GM18951 (cell line): ENCODE measurements around the gene TBCK.

Experiments used
- POLR2A ChIP-seq: IDR thresholded peaks from 4 replicates; pipeline ENCODE4 v1.6.1; 2011; ENCODE audit warnings: mild to moderate bottlenecking; ENCODE audit not compliant: insufficient read length, insufficient read depth; ENCODE audit errors: extremely low read depth
- in situ Hi-C: fragments of 300-500 bp; cut with MboI; formaldehyde crosslinking; loops from one replicate; pipeline ENCODE4 v1.12.0; 2022; ENCODE audit warnings: low sequenced_read_pairs, mixed read lengths, inconsistent platforms; ENCODE audit not compliant: unreplicated experiment

TBCK gene

DNA sequence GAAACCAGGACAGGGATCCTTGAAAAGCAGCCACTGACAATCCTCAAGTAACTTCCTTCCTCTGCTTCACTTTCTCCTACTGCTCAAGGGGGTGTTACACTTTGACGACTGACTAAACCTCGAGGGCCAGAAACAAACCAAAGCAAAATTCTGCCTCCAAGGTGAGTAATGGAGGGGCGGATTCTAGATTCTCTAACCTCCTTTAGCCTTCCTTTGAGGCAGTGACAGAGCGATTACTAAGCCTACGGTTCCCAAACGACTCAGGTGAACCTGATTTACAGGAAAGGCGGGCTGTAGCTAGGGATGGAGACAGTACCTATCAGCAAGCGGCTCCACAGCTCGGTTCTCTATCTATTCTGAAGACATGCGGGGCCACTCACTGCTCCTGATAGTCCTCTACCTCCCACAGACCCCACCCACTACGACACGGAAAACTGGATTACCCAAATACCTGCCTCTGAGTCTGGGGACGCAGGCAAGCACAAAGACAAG, 487 bp downstream of the TBCK start:
- no peak for TF ChIP-seq POLR2A
- in situ Hi-C loops: no loop called here

DNA sequence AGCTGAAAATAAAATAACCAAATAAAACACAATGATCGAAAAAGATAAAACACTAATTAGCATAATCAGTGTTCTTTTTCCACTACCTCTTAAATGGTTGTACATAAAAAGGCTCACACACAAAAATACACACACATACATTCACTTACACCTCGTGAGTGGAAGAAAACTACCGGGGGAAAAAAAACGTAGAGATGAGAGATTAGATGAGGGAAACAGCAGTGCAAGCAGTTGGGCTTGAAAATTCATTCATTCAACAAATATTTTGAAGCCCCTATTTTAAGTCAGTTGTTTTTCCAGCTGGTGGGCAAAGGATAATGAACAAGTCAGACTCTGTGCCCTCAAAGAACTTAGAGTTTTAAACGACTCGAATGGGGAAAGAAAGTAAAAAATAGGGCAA, 1.0 kb downstream of the TBCK start:
- in situ Hi-C loops: no loop called here
- no peak for TF ChIP-seq POLR2A

DNA sequence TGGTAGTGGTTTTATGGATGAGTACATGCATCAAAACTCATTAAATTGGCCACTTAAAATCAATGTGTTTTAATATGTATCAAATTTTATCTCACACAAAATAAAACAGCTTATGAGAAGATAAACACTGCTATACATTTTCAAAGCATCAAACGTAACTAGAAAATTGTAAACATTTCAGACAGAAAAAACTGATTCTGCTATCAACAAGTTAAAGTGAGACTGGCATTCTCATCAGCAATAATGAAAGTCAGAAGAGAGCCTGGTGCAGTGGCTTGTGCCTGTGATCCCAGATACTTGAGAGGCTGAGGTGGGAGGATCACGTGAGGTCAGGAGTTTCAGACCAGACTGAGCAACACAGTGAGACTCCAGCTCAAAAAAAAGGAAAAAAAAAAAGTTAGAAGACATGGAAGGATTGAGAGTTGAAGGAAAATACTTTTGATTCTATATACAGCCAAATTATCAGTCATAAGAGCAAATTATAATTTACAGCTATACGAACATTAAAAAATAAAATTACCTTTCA, 2.9 kb downstream of the TBCK start:
- in situ Hi-C loops: no loop called here
- no peak for TF ChIP-seq POLR2A

DNA sequence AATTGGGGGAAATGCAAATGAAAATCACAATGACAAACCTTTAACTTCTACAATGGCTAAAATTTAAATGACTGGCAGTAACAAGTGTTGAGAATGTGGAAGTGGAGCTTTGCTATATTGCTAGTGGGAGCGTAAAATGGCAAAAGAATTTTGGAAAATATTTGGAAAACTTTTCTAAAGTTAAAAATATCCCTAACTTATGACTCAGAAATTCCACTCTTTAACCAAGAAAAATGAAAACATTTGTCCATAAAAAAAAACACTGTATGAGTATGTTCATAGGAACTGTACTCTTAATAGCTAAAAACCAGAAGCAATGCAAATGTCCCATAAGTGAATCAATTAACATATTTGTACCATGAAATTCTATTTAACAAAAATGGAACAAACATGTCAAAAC, 3.6 kb downstream of the TBCK start:
- in situ Hi-C loops: no loop called here
- TF ChIP-seq POLR2A: no peak

DNA sequence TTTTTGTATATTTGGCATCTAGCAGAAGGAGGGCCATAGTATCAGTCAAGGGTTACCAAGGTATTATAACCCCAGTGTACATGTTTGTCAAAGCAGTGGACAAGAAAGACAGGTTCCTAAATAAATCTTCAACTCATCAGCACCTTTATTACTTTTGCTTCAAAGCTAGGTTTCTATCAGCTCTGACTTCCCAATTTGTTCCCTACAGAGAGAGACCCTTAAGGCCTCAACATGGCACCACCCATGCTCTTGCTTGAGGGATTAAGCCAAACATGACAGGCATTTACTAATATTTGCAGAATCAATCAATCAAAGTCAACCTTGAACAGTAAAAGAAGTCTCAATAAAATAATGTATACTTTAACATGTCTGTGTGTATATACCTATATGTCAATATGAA, 9.4 kb downstream of the TBCK start:
- TF ChIP-seq POLR2A: no peak
- in situ Hi-C loops: no loop called here

DNA sequence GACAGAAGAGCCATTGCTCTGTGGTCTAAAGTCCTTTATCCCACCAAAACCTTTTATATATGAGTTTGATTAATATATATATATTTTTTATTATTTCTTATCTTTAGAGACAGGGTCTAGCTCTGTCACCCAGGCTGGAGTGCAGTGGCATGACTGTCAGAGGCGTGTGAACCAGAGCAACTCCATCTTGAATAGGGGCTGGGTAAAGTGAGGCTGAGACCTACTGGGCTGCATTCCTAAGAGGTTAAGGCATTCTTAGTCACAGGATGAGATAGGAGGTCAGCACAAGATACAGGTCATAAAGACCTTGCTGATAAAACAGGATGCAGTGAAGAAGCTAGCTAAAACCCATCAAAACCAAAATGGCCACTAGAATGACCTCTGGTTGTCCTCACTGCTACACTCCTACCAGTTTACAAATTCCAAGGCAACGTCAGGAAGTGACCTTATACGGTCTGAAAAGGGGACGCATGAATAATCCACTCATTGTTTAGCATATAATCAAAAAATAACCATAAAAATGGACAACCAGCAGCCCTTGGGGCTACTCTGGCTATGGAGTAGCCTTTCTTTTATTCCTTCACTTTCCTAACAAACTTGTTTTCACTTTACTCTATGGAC, 10.5 kb downstream of the TBCK start:
- no peak for TF ChIP-seq POLR2A
- in situ Hi-C loops: no loop called here

DNA sequence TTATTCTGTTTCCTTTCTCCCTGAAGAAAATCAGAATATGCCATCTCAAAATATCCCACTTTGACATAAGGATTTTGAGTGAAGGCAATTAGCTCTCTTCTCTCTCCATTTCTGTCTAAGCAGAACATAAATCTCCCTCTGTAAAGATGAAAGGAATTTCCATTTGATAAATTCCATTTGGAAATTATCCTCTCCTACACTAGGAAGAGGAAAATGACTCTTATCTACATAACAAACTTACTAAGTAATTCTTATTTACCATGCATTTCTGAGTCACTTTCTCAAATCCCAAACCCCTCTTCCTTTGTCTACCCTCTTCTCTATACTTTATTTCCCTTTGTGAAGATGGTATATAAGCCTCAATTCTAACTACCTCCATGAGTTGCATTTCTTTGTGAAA, 11.4 kb downstream of the TBCK start:
- in situ Hi-C loops: no loop called here
- no peak for TF ChIP-seq POLR2A

DNA sequence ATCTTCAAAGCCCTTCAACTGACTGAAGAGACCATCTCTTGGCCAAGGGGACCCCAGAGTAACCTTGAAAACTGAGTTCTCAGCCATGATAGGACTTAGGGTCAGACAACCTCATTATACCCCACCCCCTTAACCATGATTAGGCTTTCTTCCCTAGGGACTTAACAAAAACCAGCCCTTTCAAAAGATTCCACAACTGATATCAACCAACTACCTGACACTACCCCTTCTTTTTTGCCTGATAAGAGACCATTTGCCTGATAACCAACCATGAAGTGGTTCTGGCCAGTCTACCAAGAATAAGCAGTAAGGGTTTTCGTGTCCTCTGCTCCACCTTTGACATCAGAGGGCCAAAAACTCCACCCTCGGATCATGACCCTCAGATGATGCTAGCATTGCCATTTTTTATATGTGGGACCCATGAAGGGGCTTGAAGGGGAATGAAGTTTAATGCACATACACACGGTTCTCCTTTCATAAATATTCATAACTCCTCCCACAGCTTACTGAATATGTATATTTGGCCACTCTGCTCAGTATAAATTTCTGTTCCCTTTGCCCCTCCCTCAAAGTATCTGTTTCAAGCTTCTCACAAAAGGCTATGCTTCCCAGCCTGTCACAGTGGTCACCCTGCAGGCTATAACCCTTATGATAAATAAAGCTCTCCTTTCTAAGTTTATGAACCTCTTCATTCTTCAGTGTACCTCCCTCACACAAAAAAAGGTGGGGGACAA, 12.3 kb downstream of the TBCK start:
- in situ Hi-C loops: no loop called here
- TF ChIP-seq POLR2A: no peak

DNA sequence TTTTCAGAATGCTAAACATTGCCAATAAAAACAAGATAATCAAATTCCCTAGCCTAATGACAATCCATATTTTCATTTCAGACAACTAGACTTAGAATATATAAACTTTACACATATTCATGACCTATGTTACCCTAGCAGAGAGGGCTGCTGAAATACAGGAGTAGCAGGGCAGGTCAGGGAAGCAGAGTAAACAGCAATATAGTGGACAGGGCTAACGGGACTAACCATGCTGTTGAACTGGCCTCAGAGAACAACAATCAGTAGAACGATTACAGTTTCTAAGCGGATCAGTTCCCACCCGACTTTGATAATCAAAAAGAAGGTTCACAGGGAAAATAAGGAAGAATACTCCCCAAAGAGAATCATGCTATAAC, 14.0 kb downstream of the TBCK start:
- in situ Hi-C loops: no loop called here
- TF ChIP-seq POLR2A: no peak

DNA sequence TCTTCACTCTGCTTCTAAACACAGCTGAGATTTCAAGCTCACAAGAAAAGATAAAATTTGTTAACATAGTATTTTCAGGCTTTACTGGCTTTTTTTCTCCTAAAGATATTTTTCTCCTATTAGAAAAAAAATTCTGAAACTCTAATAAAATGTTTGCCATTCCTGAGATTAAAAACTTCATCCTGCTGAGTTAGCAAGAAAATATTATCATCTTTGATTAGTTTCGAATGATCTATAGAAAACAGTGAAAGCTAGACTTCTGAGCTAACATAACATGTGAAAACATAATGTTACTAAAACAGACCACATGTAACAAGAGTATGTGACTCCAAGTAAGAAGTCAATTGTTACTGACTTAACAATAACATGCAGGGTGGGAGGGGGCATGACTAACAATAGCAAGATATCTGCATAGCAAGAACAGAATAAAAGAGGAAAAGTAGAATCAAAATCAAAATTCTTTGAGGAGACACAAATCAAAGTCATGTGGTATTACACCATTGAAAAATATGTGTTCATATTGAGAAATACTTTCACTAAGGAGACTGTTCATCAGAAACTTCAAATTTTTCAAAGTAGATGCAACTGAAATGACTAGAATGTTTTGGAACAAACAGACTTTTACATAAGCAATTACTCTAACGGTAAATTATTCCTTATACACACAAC, 14.5 kb downstream of the TBCK start:
- in situ Hi-C loops: no loop called here
- TF ChIP-seq POLR2A: no peak

DNA sequence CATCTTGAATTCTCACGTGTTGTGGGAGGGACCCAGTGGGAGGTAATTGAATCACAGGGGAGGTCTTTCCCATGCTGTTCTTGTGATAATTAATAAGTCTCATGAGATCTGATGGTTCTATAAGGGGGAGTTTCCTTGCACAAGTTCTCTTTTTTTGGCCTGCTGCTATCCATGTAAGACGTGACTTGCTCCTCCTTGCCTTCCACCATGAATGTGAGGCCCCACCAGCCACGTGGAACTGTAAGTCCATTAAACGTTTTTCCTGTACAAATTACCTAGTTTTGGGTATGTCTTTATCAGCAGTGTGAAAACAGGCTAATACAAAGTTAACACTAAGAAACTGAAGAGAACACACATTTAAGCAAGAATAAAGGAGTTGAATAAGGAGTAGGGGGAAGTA, 16.0 kb downstream of the TBCK start:
- no peak for TF ChIP-seq POLR2A
- in situ Hi-C loops: no loop called here

DNA sequence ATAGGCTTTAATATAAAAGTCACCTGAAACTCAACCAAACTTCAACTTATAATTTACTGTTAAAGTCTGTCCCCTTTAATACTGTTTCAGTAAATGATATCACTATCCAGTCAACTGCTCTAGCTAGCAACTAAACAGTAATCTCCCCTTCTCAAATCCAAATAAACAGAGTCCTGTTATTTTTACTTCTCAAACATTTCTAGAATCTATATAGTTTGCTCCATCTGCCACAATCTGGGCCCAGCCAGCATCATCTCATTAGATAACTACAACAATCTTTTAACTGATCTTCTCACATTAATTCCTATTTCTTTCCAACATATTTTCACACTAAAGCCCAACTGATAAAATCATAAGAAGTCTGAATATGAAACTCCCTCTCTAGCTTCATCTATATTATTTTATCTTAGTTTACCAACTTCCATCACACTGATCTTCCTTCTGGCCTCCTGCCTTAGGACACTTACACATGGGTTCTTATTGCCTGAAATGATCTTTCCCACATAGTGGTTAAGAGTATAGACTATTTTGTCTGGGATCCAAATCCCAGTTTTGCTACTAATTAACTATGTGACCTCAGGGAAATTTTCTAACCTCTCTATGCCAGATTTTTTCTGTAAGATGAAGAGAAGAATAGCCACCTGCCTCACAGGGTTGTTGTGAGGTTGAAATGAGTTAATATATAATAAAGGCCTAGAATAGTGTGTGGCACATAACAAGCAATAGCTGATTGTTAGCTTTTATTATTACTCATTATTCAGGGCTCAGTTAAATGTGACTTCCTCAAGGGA, 18.6 kb downstream of the TBCK start:
- no peak for TF ChIP-seq POLR2A
- in situ Hi-C loops: no loop called here

DNA sequence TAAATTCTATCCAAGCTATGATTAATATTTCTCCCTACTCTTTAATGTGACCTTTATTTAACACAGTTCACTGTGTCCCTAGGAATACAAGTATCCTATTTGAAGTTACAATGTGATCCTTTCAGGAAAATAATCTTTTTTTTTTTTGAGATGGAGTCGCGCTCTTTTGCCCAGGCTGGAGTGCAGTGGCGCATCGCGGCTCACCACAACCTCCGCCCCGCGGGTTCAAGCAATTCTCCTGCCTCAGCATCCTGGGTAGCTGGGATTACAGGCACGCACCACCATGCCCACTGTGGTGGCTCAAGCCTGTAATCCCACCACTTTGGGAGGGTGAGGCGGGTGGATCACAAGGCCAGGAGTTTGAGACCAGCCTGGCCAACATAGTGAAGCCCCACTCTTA, 21.9 kb downstream of the TBCK start:
- no peak for TF ChIP-seq POLR2A
- in situ Hi-C loops: no loop called here
